GM12892 (cell line): ENCODE data around the gene CLEC4E.

Experiments used
- POLR2A ChIP-seq: IDR thresholded peaks from 2 replicates; pipeline ENCODE4 v1.6.1; 2011; ENCODE audit warnings: low read depth, low read length, control low read depth
- TAF1 ChIP-seq: IDR thresholded peaks from 2 replicates; pipeline ENCODE4 v1.6.1; 2011; ENCODE audit warnings: low read depth, mild to moderate bottlenecking, control low read depth, low read length, borderline replicate concordance

GRCh38 chr12:8562310-8562709 lies 21.6 kb upstream of the CLEC4E start:
- TF ChIP-seq POLR2A (no peak), TAF1 (no peak)
